GM18519 (cell line): ENCODE data around the gene KRABD2.
"Not testable (repeated sequence)": the region's sequence is repeated elsewhere in the genome, so short reads cannot be mapped to it uniquely, and the experiment has no call there.

Experiments
- ATAC-seq: cut with Tn5 transposase; IDR thresholded peaks from one replicate; pipeline ENCODE4 v1.9.1; 2021; ENCODE audit warnings: mild to moderate bottlenecking, moderate library complexity; ENCODE audit not compliant: unreplicated experiment, low FRiP score

The KRABD2 gene

DNA sequence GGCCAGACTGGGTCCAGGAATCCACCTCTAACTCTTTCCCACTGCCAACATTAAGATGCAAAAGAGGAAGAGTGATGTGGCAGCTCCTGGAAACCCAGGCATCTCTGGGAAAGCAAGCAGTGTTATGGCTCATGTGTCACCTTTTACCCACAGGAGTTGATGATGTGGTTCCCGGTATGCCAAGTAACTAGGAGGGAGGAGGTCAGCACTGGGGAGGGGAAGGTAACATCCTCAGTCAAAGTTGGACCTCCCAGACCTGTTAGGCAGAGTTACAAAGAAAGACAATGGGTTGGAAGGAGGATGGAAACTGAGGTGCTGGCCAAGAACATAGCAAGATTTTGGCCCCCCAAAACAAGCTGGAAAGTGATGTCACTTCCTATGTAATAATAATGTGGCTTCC is 11.4 kb downstream of the KRABD2 start:
- ATAC-seq = no peak

DNA sequence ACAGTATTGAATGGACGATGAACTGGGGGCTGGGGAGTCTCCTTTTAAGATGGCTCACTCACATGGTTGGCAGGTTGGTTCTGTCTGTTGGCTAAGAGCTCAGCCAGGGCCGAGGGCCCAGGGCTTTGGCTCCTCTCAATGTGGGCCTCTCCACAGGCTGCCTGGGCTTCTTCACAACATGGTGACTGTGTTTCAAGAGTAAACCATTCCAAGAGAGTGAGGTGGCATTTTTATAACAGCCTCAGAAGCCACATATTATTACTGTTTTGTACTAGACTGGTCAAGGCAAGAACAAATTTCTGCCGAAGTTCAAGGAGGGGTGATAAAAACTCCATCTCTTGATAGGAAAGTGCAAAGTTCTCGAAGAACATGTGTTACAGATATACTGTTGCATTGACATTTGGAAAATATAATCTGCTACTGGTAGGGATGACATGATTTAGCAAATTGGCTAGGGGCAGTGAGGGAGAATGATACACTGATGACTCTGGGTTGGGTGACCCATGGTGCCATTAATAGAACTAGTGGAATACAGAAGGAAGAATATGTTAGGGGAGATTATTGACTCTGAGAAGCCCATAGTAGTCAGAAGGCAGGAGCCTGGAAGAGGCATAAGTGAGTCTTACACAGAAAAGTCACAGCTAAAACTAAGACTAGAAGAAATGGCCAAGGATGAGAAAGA is 13.7 kb downstream of the KRABD2 start:
- no peak for ATAC-seq

DNA sequence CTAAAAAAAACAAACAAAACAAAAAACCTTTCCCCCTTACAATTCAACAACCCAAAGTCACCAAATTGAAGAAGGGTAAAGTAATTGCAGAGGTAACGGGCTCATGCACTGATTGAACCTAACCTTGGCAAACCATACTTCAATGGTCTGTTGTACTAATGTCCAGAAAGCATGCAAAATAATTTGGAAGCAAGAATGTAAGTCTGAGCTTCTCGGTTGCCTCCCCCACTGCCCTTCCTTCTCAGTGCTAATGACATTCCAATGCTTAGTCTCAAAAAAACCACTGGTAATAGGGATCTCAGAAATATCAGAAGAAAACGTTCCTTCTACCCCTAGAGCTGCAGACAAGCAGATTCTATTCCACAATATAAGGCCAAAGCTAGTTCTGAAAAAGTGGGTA is 15.8 kb downstream of the KRABD2 start:
- ATAC-seq = no peak

DNA sequence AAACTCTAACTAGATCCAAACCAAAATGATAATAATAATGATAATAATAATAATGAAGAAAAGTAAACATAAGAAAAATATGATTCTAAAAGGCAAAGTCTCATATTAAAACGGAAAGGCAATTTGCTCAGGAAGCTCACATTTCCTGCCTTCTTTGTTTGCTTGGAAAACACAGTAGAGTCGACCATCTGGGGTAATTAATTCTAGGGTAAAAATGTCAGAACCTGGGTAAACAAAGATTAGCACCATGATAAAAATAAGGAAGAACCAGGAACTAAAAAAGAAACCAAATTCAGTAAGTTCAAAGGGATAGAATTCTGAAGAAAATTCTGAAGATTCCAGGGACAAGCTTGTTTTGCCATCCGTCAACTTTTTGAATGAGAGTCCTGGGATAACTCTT is 16.2 kb downstream of the KRABD2 start:
- ATAC-seq = no peak

DNA sequence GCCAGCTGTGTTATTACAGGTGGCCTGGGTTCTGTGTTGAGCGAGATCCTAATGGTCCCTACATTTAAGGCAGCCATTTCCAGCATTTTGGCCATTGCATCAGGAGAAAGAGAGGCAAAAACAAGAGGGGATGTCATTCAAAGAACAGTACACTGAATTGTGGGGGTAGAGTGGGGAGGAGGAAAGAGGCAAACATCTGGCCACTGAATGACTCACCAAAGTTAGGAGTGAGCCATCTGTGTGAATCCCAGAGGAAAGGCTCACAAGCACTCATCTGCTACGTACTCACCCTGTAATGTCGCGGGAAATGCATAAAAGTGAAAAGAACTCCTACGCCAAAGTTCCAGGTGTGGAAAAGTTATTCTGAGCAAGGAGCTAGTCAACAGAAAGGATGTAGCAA is 16.7 kb downstream of the KRABD2 start:
- no peak for ATAC-seq

DNA sequence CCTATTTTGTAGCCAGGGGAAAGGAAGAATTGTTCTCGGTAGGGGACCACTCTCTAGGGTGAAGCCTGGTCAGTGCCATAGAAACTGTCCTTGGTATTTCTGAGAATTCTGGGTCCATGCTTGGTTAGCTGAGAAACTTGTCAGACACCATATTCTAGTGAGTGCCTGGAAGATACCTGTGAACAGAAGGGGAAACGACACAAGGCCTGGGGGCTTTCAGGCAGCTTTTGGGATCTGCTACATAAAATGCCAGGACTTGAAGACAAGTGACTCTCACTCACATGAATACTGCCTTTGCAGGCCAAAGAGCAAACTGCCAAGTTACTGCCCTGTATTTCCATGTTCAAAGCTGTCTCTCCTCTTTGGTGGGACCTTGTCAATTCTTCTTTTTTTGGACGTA is 18.6 kb downstream of the KRABD2 start:
- no peak for ATAC-seq

DNA sequence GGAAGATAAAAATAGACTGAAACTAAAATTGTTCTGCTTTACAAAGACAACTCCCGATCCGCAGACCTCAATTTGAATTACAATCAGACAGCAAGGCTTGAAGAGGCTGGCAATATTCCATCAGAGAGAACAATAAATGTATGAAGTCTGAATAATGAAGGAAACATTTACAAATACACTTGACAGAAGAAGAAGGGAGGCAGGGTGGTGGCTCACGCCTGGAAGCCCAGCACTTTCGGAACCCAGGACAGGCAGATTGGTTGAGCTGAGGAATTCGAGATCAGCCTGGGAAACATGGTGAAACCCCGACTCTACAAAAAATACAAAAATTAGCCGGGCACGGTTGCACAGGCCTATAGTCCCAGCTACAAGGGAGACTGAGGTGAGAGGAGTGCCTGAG is 22.3 kb downstream of the KRABD2 start:
- no peak for ATAC-seq

DNA sequence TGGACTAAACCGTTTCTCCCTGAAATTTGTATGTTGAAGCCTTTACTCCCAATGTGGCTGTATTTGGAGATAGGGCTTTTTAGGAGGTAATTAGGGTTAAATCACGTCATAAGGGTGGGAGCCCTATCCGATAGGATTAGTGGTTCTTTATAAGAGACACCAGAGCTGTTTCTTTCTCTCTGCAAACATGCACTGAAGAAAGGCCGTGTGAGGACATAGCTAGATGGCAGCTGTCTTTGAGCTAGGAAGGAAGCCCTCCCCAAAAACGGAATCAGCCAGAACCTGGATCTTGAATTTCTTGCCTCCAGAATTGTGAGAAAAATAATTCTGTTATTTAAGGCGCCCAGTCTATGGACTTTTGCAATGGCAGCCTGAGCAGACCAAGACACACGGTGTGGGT is 22.8 kb downstream of the KRABD2 start:
- ATAC-seq = no peak

DNA sequence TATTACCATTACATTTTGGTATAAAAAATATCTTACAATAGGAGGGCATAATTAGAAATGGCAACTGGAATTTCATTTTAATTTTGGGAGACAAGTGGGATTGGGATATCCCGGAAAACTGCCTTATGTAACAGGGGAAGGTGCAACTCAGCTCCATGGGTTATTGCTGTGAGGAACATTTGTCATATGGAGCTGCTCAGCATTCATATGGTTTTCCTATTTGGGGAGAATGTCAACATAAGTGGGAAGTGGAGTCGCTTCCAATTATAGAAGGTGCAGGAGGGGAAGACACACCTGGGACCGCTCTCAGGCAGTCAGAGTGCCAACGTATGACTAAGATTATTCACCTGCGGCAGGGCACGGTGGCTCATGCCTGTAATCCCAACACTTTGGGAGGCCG is 26.2 kb downstream of the KRABD2 start:
- no peak for ATAC-seq

DNA sequence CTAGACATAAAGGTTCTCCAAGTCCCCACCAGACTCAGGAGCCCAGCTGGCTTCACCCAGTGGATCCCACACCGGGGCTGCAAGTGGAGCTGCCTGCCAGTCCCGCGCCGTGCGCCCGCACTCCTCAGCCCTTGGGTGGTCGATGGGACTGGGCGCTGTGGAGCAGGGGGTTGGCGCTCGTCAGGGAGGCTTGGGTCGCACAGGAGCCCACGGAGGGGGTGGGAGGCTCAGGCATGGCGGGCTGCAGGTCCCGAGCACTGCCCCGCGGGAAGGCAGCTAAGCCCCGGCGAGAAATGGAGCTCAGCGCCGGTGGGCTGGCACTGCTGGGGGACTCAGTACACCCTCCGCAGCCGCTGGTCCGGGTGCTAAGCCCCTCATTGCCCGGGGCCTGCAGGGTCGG is 29.5 kb downstream of the KRABD2 start:
- not testable (repeated sequence) for ATAC-seq

DNA sequence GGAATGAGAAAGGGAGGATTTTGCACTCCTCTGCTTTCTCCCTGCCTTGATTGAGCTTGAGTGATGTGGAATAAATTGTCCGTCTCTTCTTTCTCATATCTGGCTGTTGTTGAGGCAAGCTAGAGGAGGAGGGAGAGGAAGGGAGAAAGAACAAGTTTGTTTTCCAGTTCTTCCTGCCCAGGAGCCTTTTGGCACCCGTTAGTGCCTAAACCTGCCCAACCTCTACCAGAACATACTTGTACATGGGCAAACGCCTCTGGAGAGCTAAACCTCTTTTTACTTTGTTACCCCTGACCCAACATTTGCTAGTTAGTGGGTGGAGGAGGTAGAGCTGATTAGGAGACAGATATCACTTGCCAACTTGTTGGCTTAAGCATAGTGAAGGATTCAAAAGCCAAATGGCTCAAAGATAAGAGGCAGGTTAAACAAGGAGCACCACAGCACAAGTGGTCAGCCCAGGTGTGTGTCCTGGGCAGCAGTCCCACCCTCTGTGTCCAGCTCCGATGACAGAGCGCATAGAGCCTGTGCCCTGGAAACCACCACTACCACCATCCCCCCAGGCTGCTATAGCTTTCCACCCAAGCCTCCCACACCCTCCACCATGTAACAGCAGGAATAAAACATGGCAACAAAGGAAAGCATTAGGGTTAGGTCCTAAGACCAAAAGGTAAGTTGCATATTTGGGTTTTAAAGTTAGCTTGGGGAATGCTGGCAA is 30.4 kb downstream of the KRABD2 start:
- ATAC-seq = no peak

DNA sequence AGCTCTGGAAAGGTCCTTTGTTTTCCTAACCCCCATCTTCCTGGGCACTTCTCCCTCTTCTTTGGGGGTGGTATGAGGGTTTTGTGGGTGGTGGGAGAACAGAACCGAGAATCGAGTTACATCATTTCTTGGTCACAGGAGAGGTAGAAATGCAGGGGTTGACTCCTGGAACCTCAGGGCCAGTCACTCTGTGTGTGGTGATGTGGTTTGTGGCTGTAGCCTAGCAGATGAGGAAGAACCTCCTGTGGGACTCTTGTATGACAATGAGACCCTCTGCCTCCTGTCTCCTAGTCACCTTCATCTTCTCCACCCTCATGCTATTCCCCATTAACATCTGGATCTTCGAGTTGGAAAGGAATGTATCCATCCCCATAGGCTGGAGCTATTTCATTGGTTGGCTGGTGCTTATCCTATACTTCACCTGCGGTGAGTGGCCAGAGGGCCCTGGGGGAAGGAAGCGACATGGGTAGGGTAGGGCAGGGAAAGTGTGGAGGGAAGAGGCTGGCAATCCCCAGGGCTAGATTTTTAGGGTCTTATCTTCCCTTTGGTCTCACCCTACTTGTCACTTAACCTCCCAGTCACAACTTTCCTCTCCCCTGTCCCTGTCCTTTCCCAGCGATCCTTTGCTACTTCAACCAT is 31.3 kb downstream of the KRABD2 start:
- no peak for ATAC-seq

DNA sequence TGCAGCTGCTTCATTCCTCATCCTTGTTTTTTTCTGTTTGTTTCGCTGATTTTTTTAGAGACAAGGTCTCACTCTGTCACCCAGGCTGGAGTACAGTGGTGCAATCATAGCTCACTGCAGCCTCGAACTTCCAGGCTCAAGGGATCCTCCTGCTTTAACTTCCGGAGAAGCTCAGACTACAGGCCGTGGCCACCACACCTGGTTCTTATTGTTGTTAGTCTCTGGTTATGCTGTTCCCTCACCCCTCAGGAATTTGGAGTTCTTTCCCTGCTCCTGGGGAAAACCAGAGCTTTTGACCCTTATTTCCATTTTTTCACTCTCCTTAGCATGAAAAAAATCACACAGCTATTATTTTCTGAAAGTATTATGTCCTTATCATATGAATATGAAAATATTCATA is 35.0 kb downstream of the KRABD2 start:
- no peak for ATAC-seq

DNA sequence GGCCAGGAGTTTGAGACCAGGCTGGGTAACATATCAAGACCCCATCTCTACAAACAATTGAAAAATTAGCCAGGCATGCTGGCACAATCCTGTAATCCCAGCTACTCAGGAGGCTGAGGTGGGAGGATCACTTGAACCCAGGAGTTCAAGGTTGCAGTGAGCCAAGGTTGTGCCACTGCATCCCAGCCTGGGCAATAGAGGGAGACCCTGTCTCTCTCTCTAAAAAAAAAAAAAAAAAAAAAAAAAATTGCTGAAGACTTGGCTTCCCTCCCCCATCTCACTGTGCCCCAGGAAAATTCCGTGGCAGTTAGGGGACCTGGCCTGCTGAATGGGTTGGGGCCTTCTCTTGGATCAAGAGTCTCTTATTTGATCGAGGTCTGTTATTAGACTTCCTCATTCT is 37.0 kb downstream of the KRABD2 start, which contains the start of gene ODF4:
Gene ODF4 (plus strand): TSS at position 301 of the 400 bp plus-strand sequence. CDS start 212 bp downstream, outside the sequence.
- no peak for ATAC-seq

DNA sequence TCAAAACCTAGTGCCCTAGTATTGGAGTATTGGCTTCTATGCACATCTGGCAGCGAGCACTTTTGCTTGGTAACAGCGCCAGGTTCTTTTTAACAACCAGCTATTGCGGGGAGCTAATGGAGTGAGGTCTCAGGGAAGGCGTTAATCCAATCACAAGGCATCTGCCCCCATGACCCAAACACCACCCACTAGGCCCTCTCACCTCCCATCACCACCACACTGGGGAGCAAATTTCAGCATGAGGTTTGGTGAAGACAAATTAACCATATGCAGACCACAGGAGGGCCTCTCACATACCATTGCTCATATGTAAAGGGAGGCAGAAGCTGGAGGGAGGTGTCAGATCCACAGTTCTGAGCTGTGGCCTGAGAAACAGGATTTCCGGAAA is 37.8 kb downstream of the KRABD2 start:
- ATAC-seq = no peak

DNA sequence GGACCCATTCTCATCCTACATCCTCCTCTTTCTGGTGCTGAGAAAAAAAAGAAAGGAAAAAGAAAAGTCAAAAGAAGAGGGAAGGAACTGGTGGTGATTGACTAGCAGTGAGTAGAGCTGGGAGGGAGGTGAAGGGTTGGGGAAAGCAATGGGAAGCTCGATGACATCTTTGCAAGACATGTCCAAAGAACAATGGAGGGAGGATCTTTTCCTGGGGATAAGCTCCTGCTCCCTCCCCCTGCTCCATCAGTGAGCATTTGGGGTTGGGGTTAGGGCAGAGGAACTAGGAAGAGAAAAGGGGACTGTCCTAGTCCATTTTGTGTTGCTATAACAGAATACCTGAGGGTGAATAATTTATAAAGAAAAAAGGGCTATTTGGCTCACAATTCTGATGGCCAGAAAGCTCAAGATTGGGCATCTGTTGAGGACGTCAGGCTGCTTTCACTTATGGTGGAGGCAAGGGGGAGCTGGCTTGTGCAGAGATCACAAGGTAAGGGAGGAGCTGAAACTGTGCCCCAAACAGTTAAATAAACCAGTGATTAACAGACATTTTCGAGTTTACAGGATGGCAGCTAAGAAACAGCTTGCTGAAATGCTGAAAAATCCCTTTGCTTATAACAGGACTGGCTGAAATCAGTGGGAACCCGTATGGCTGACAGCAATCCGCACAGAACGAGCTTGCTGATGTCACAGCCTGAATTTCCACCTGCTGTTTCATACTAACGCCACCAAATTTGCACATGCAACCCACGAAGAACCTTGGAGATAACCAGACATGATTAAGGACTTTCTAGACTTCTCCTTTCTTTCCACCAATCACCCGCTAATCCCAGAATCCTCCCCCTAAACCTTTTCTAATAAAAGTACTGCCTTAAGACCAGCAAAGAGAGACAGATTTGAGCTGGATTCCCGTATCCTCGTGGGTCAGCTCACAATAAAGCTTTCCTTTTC is 38.4 kb downstream of the KRABD2 start:
- no peak for ATAC-seq

DNA sequence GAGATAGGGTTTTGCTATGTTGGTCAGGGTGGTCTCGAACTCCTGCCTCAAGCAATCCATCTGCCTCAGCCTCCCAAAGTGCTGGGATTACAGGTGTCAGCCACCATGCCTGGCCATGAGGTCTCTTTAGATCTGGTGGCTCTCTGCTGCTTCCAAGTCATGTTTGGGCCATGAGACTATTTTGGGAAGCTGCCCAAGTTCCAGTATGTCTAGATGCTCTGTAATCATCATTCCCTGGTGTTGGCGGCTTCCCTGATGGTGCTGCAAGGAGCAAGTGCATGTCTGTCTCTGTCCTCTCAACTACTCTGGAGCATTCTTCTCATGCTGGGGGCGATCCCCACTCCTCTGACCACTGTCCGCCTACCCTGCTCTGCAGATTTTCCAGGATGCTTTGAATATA is 43.2 kb downstream of the KRABD2 start:
- ATAC-seq = no peak

DNA sequence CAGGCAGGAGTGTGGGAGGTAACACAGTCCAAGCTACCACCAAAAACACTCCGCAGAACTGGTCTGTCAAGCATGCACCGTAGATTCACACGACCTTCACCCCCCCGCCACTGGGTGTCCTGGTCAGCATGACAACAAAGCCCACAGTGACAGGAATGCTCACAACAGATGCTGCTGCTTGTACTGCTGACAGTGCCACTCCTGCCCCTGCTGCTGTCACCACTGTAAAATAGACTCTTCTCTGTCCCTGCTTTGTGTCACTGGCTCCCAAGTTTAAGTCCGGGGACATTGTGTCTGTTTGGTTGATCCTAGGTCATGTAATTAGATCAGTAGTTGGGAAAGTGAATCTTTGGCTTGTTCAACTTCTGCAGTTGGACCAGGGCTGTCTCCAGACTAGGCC is 43.8 kb downstream of the KRABD2 start:
- ATAC-seq = no peak

DNA sequence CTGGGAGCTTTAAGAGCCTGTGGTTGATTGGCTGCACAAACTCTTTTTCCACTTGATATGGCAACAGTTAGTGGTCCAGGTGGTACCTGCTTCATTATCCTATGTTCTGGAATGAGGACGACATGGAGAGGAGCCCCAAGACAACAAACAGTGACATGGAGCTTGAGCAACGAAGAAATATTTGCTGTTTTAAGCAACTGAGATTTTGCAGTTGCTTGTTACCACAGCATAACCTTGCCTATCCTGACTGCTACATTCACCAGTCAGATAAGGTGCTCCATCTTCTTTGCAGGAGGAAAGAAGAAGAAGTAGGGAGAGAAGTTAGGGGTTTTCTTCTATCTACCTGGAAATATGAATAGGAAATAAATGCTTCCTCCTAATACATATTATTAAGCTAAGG is 44.4 kb downstream of the KRABD2 start:
- ATAC-seq = no peak

DNA sequence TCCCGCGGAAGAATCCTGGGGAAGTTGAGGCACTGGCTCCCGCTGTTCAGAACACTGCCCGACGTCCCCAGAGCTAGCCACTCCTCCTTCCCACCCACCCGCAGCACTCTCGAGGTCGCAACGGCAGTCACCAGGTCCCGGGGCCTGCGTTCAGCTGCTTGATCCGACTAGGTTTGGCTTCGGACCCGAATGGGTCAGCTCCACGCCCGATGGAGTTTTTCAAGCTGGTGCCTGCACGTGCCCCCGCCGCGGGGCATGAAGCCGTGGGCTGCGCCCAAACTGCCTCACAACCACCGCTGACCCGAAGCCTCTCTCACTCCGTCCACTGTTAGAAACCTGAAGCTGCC is 49.2 kb downstream of the KRABD2 start:
- ATAC-seq = no peak
